Right lung (tissue), 5 donors: ENCODE measurements around the gene PTPRD. TPM values are rescaled to one million over a fixed set of nuclear protein-coding genes. Genes with fewer than 3 reads are reported as not detected.

ENCODE experiments used
- DNase-seq, 2 donors: peaks; one replicate each; pipeline ENCODE4 v3.0.0-alpha.2; 2013
- polyA plus RNA-seq, 5 donors: library from polyadenylated mRNA; unstranded; fragments of 120-200 nt; gene quantifications; one replicate each; pipeline versions ENCODE4 v1.2.1 to v1.2.3, GENCODE V29; 2013; ENCODE audit warnings: inconsistent platforms in 1 of 5, low replicate concordance in 1 of 5; ENCODE audit not compliant: insufficient read length in 5 of 5, insufficient read depth in 1 of 5

The PTPRD gene
- polyA plus RNA-seq, 5 donors: 117 to 156 (median 130) TPM

GRCh38 chr9:10272830-10273229 lies 340.0 kb downstream of the PTPRD start:
- no peak for DNase-seq

GRCh38 chr9:10268531-10269485 lies 344.0 kb downstream of the PTPRD start:
- peak in 1 of 2 donors; percentile 42 for DNase-seq

GRCh38 chr9:10265153-10265631 lies 347.6 kb downstream of the PTPRD start:
- peak; percentile 67 to 86 for DNase-seq

GRCh38 chr9:10260501-10260900 lies 352.3 kb downstream of the PTPRD start:
- no peak for DNase-seq

GRCh38 chr9:10259668-10260067 lies 353.1 kb downstream of the PTPRD start:
- no peak for DNase-seq

- no peak for DNase-seq
Measured at GRCh38 chr9:10255758-10256157, 357.0 kb downstream of the PTPRD start.

- no peak for DNase-seq
Measured at GRCh38 chr9:10254338-10254737, 358.5 kb downstream of the PTPRD start.

- no peak for DNase-seq
Measured at GRCh38 chr9:10253341-10253740, 359.5 kb downstream of the PTPRD start.

- no peak for DNase-seq
Measured at GRCh38 chr9:10252174-10252573, 360.6 kb downstream of the PTPRD start.

- no peak for DNase-seq
Measured at GRCh38 chr9:10251490-10251889, 361.3 kb downstream of the PTPRD start.

GRCh38 chr9:10250219-10250618 lies 362.6 kb downstream of the PTPRD start:
- DNase-seq: peak; percentile 17 to 31

- no peak for DNase-seq
Measured at GRCh38 chr9:10248890-10249289, 363.9 kb downstream of the PTPRD start.

- no peak for DNase-seq
Measured at GRCh38 chr9:10242255-10242654, 370.5 kb downstream of the PTPRD start.

GRCh38 chr9:10238087-10238486 lies 374.7 kb downstream of the PTPRD start:
- DNase-seq: no peak

GRCh38 chr9:10237584-10237983 lies 375.2 kb downstream of the PTPRD start:
- DNase-seq: no peak

- no peak for DNase-seq
Measured at GRCh38 chr9:10236161-10236560, 376.6 kb downstream of the PTPRD start.

GRCh38 chr9:10235376-10235775 lies 377.4 kb downstream of the PTPRD start:
- peak in 1 of 2 donors; percentile 13 for DNase-seq

- no peak for DNase-seq
Measured at GRCh38 chr9:10232352-10232930, 380.4 kb downstream of the PTPRD start.

- DNase-seq: no peak
Measured at GRCh38 chr9:10230512-10230911, 382.3 kb downstream of the PTPRD start.

- DNase-seq: no peak
Measured at GRCh38 chr9:10228082-10228481, 384.7 kb downstream of the PTPRD start.

GRCh38 chr9:10226996-10227395 lies 385.8 kb downstream of the PTPRD start:
- no peak for DNase-seq

GRCh38 chr9:10212702-10213101 lies 400.1 kb downstream of the PTPRD start:
- no peak for DNase-seq

GRCh38 chr9:10208691-10209069 lies 404.1 kb downstream of the PTPRD start:
- no peak for DNase-seq
